ENCODE results near the gene TOX3. TPM values are rescaled to one million over a fixed set of nuclear protein-coding genes. Genes with fewer than 3 reads are reported as not detected.

The TOX3 gene
- total and polyA plus RNA-seq, 2 of the 13 experiments (the other 11 are each of a cell fraction or from before 2014, with no cell fraction given): 14.5 to 98.6 TPM

- TF ChIP-seq NFIB (CRISPR knock-in tag; IDR thresholded peaks at IDR 0.05; ENCODE audit: borderline replicate concordance): no peak
- no peak; the same call in 1 of the 2 replicates for TF ChIP-seq SRY (CRISPR knock-in tag; IDR thresholded peaks at IDR 0.05)
- no peak for TF ChIP-seq ZSCAN12 (CRISPR knock-in tag; IDR thresholded peaks at IDR 0.05)
- TF ChIP-seq JUNB (CRISPR knock-in tag; IDR thresholded peaks at IDR 0.05; ENCODE audit: borderline replicate concordance): no peak; the same call in 1 of the 2 replicates
- TF ChIP-seq ZNF75D (CRISPR knock-in tag; IDR thresholded peaks at IDR 0.05; ENCODE audit: borderline replicate concordance): no peak
- no peak for TF ChIP-seq ZBTB38 (CRISPR knock-in tag; IDR thresholded peaks at IDR 0.05)
- no peak for TF ChIP-seq ZNF777 (CRISPR knock-in tag; IDR thresholded peaks at IDR 0.05)
- TF ChIP-seq PCBP1 (IDR thresholded peaks at IDR 0.05; ENCODE audit: borderline replicate concordance, low read depth, low read length): no peak
- TF ChIP-seq ZMYM4 (CRISPR knock-in tag; IDR thresholded peaks at IDR 0.05): peak; percentile 65; the same call in 1 of the 2 replicates
- no peak for TF ChIP-seq AKNA (CRISPR knock-in tag; IDR thresholded peaks at IDR 0.05; ENCODE audit: borderline replicate concordance)
- peak; percentile 63; the same call in 1 of the 2 replicates for TF ChIP-seq ZNF564 (CRISPR knock-in tag; IDR thresholded peaks at IDR 0.05)
- no peak for TF ChIP-seq HNRNPL (IDR thresholded peaks at IDR 0.05; ENCODE audit: low read depth, low read length)
- TF ChIP-seq EZH2 (conservative IDR thresholded peaks at IDR 0.05; ENCODE audit: low read depth, low read length): no peak
- no peak for TF ChIP-seq SNRNP70 (IDR thresholded peaks at IDR 0.05; ENCODE audit: low read depth, low read length)
- TF ChIP-seq ZNF18 (CRISPR knock-in tag; IDR thresholded peaks at IDR 0.05; ENCODE audit: insufficient replicate concordance): peak; percentile 79
- peak; percentile 40; the same call in 1 of the 2 replicates for TF ChIP-seq NFYC (CRISPR knock-in tag; IDR thresholded peaks at IDR 0.05)
- TF ChIP-seq NFKBIZ (CRISPR knock-in tag; IDR thresholded peaks at IDR 0.05): peak; percentile 100
- no peak for TF ChIP-seq ARHGAP35 (CRISPR knock-in tag; IDR thresholded peaks at IDR 0.05; ENCODE audit: borderline replicate concordance)
- TF ChIP-seq ZNF549 (CRISPR knock-in tag; IDR thresholded peaks at IDR 0.05): no peak
- TF ChIP-seq RBFOX2 (IDR thresholded peaks at IDR 0.05; ENCODE audit: low read depth, low read length): peak; percentile 53; the same call in 1 of the 2 replicates
- TF ChIP-seq SRSF4 (IDR thresholded peaks at IDR 0.05; ENCODE audit: low read depth, low read length, poor library complexity, severe bottlenecking): no peak
- peak; percentile 73; the same call in 1 of the 2 replicates for TF ChIP-seq KDM3A (CRISPR knock-in tag; IDR thresholded peaks at IDR 0.05; ENCODE audit: low read depth)
- TF ChIP-seq ZFP1 (CRISPR knock-in tag; IDR thresholded peaks at IDR 0.05): peak; percentile 92
- no peak for TF ChIP-seq ZNF496 (CRISPR knock-in tag; IDR thresholded peaks at IDR 0.05; ENCODE audit: insufficient replicate concordance)
- TF ChIP-seq ZNF24 (IDR thresholded peaks at IDR 0.05): 0 out of 2 replicates have a peak, but pooled peaks have one; percentile 34
Observed at GRCh38 chr16:52496051-52496876, 50.7 kb downstream of the TOX3 start (continued).
